ENCODE measurements around the gene NLRP9. TPM values are rescaled to one million over a fixed set of nuclear protein-coding genes. Genes with fewer than 3 reads are reported as not detected.

Gene NLRP9
- total and polyA plus RNA-seq, 2 of the 4 experiments (the other 2 are of a cell fraction), result not detected

DNA sequence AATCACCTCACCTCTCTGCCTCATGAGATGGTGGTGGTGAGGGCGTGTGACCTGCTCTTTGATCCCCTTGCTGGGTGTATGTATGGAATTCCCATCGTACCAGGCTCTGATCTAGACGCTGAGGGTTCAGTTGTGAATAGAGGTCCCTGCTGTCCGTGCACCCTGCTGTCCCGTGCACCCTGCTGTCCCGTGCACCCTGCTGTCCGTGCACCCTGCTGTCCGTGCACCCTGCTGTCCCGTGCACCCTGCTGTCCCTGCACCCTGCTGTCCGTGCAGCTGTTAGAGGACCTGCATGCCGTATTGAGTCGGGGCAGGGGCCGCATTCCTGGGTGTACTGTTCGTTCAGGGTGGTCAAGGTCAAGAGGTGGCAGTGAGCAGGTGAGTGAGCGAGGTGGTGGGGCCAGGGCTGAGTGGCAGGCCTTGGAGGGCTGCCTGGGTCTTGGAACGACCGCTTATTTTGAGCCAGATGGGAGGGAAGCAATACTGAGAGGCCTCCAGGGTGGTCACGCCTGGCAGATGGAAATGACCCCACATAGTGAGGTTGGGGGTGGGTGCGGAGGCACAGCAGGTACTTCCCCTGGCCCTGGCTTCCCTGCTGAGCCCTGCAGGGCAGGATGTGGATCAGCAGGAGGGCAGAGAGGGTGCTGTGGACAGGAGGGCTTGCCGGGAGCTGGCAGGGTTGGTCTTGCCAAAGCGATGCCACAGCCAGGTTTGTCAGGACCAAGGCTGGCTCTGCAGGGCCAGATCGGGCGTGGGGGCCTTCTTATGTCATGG, 67.7 kb downstream of the NLRP9 start:
- POLR2A ChIA-PET (ENCODE audit: unreplicated experiment), result no interaction called here
- no peaks in the 10 kb centered on the region for H3K27me3 ChIP-seq (ENCODE audit: control insufficient read depth, insufficient read depth, low read length)
- H3K4me3 ChIP-seq (ENCODE audit: insufficient read depth, low read depth, low read length), result no peak overlapping the region
- CTCF ChIA-PET, result no interaction called here
- dilution Hi-C loops (cut with HindIII; ENCODE audit: low sequenced_read_pairs, unreplicated experiment), result no loop called here
- H4K91ac ChIP-seq (ENCODE audit: insufficient read depth, low read depth, low read length), result no peak overlapping the region
- H4K20me1 ChIP-seq (ENCODE audit: insufficient read depth, low read length), result peaks cover 76% of the 10 kb centered on the region
- peaks cover 53% of the 10 kb centered on the region for H3K36me3 ChIP-seq (ENCODE audit: control insufficient read depth, insufficient read depth, low read length)
- no peak overlapping the region for H4K5ac ChIP-seq (ENCODE audit: low read depth, low read length)
- H3K23ac ChIP-seq (ENCODE audit: low read depth, low read length), result no peak overlapping the region
- no peak overlapping the region for H3K14ac ChIP-seq (replicated peaks; ENCODE audit: low read depth, low read length)
- H4K8ac ChIP-seq (ENCODE audit: low read depth in 2 of 2, low read length in 2 of 2), result no peak overlapping the region
- 75% methylated on average over 16 of the region's 23 CpGs; no CpG with 5 or more reads in 1 of the 2 experiments for WGBS, 2 experiments (ENCODE audit: extremely low coverage in 2 of 2, insufficient read length in 1 of 2)
- in situ Hi-C loops (cut with MboI; ENCODE audit: low sequenced_read_pairs), result loop anchor here (25.0 kb wide), 2 partner anchors 1208 to 1533 kb away; partner anchors contain the start of genes CDC42EP5, CNOT3 and LENG9
- no peak overlapping the region for H2BK15ac ChIP-seq (ENCODE audit: low read depth, low read length)
- H2BK20ac ChIP-seq (ENCODE audit: low read depth, low read length), result no peak overlapping the region
- ATAC-seq (ENCODE audit: low read depth) (no peak), DNase-seq (peak; percentile 20)
- H3K4me2 ChIP-seq (ENCODE audit: low read depth, low read length), result no peak overlapping the region
- no peaks in the 10 kb centered on the region for H3K9me3 ChIP-seq (ENCODE audit: control insufficient read depth, insufficient read depth, low read length)
- no peak overlapping the region for H2BK5ac ChIP-seq (ENCODE audit: low read depth, low read length, poor library complexity, severe bottlenecking)
- peak overlapping the region; percentile 7 for H2AK9ac ChIP-seq (replicated peaks; ENCODE audit: low read depth, low read length, poor library complexity)
- no peak overlapping the region for H3K9ac ChIP-seq (ENCODE audit: low read depth, low read length)
- H3K56ac ChIP-seq (ENCODE audit: extremely low read depth, insufficient read depth, low read length), result no peak overlapping the region
- H3K4ac ChIP-seq (ENCODE audit: low read depth, low read length), result no peak overlapping the region
- no peaks in the 10 kb centered on the region for H3K9me1 ChIP-seq (ENCODE audit: insufficient read depth, low read length)
- H2BK120ac ChIP-seq (ENCODE audit: low read depth, low read length), result no peak overlapping the region
- H2AK5ac ChIP-seq (ENCODE audit: low read depth, low read length), result no peak overlapping the region
- H3K27ac ChIP-seq (ENCODE audit: insufficient read depth, low read length), result no peak overlapping the region
- H3K18ac ChIP-seq (ENCODE audit: low read depth, low read length), result no peak overlapping the region
- peak overlapping the region; percentile 38 for H2AFZ ChIP-seq (replicated peaks; ENCODE audit: low read length, poor library complexity)
- no TSS peak for BruUV-seq (replicated peaks)
- intact Hi-C loops (cut with micrococcal nuclease), result no loop called here
- 0 out of 2 replicates have a peak, but pooled peaks cover 2% of the 10 kb centered on the region for H3K4me1 ChIP-seq (ENCODE audit: control insufficient read depth, insufficient read depth, low read length)
- H3K79me1 ChIP-seq (ENCODE audit: low read depth in 1 of 2, low read length in 2 of 2), result peaks cover 20 to 54% of the 10 kb centered on the region in 2 experiments
- TF ChIP-seq NFE2L2 (IDR thresholded peaks at IDR 0.05; ENCODE audit: low read depth, low read length), result no peak
- no peak for TF ChIP-seq MXI1 (IDR thresholded peaks at IDR 0.05; ENCODE audit: borderline replicate concordance, low read depth, low read length)
- TF ChIP-seq, protein P1, sequence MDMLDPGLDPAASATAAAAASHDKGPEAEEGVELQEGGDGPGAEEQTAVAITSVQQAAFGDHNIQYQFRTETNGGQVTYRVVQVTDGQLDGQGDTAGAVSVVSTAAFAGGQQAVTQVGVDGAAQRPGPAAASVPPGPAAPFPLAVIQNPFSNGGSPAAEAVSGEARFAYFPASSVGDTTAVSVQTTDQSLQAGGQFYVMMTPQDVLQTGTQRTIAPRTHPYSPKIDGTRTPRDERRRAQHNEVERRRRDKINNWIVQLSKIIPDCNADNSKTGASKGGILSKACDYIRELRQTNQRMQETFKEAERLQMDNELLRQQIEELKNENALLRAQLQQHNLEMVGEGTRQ (IDR thresholded peaks at IDR 0.05; ENCODE audit: low read depth, low read length), result no peak
- no peak for TF ChIP-seq SMC3 (IDR thresholded peaks at IDR 0.05; ENCODE audit: low read depth, low read length)
- TF ChIP-seq, protein P2, sequence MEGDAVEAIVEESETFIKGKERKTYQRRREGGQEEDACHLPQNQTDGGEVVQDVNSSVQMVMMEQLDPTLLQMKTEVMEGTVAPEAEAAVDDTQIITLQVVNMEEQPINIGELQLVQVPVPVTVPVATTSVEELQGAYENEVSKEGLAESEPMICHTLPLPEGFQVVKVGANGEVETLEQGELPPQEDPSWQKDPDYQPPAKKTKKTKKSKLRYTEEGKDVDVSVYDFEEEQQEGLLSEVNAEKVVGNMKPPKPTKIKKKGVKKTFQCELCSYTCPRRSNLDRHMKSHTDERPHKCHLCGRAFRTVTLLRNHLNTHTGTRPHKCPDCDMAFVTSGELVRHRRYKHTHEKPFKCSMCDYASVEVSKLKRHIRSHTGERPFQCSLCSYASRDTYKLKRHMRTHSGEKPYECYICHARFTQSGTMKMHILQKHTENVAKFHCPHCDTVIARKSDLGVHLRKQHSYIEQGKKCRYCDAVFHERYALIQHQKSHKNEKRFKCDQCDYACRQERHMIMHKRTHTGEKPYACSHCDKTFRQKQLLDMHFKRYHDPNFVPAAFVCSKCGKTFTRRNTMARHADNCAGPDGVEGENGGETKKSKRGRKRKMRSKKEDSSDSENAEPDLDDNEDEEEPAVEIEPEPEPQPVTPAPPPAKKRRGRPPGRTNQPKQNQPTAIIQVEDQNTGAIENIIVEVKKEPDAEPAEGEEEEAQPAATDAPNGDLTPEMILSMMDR (conservative IDR thresholded peaks at IDR 0.05; ENCODE audit: low read depth, low read length), result no peak
- no peak for TF ChIP-seq MAZ (IDR thresholded peaks at IDR 0.05; ENCODE audit: borderline replicate concordance, low read depth, low read length)
- no peak for TF ChIP-seq BHLHE40 (IDR thresholded peaks at IDR 0.05; ENCODE audit: low read depth, low read length)
- TF ChIP-seq RCOR1 (IDR thresholded peaks at IDR 0.05; ENCODE audit: insufficient replicate concordance, low read length), result no peak
- no peak for TF ChIP-seq CEBPB (IDR thresholded peaks at IDR 0.05; ENCODE audit: low read depth, low read length)
- no peak for TF ChIP-seq RAD21 (IDR thresholded peaks at IDR 0.05; ENCODE audit: low read length)
- TF ChIP-seq POLR2A (IDR thresholded peaks at IDR 0.05; ENCODE audit: low read depth, low read length), result no peak
- TF ChIP-seq MAFK (IDR thresholded peaks at IDR 0.05; ENCODE audit: low read depth, low read length), result no peak
- TF ChIP-seq, protein P3, sequence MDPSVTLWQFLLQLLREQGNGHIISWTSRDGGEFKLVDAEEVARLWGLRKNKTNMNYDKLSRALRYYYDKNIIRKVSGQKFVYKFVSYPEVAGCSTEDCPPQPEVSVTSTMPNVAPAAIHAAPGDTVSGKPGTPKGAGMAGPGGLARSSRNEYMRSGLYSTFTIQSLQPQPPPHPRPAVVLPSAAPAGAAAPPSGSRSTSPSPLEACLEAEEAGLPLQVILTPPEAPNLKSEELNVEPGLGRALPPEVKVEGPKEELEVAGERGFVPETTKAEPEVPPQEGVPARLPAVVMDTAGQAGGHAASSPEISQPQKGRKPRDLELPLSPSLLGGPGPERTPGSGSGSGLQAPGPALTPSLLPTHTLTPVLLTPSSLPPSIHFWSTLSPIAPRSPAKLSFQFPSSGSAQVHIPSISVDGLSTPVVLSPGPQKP (IDR thresholded peaks at IDR 0.05; ENCODE audit: borderline replicate concordance, low read depth, low read length), result no peak
- no peak for TF ChIP-seq FOS (IDR thresholded peaks at IDR 0.05; ENCODE audit: low read depth, low read length)
- TF ChIP-seq CHD1 (IDR thresholded peaks at IDR 0.05; ENCODE audit: low read depth, low read length), result no peak

Measured in IMR-90 (cell line).